ENCODE measurements around the gene HSF2.

The HSF2 gene

DNA sequence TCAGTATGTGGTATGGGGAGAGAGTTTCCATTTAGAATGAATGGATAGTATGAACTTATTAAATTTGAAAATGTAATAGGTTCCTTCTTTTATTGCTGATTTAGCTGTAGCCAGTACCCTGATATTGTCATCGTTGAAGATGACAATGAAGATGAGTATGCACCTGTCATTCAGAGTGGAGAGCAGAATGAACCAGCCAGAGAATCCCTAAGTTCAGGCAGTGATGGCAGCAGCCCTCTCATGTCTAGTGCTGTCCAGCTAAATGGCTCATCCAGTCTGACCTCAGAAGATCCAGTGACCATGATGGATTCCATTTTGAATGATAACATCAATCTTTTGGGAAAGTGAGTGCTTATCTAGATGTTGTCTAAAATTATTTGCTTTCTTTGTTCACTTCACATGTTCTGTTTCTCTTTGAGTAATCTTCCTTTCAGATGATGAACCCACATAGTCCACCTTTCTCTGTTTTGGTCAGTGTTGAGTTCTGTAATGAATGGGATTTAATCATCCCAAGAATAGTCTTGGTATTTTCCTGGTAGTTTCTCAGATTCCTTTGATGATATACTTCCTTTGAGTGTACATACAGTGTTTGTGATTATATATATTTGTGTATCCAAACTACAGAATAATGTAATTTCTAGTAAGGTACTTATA lies 23.3 kb downstream of the HSF2 start:
- no peak overlapping the region for H3K4me3 ChIP-seq (ENCODE audit: low read depth, low read length)
- TF ChIP-seq, protein P1, sequence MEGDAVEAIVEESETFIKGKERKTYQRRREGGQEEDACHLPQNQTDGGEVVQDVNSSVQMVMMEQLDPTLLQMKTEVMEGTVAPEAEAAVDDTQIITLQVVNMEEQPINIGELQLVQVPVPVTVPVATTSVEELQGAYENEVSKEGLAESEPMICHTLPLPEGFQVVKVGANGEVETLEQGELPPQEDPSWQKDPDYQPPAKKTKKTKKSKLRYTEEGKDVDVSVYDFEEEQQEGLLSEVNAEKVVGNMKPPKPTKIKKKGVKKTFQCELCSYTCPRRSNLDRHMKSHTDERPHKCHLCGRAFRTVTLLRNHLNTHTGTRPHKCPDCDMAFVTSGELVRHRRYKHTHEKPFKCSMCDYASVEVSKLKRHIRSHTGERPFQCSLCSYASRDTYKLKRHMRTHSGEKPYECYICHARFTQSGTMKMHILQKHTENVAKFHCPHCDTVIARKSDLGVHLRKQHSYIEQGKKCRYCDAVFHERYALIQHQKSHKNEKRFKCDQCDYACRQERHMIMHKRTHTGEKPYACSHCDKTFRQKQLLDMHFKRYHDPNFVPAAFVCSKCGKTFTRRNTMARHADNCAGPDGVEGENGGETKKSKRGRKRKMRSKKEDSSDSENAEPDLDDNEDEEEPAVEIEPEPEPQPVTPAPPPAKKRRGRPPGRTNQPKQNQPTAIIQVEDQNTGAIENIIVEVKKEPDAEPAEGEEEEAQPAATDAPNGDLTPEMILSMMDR (IDR thresholded peaks at IDR 0.05; ENCODE audit: insufficient read depth, low read depth, low read length, missing control alignments): no peak
- DNase-seq (ENCODE audit: low read depth): peak; percentile 55

DNA sequence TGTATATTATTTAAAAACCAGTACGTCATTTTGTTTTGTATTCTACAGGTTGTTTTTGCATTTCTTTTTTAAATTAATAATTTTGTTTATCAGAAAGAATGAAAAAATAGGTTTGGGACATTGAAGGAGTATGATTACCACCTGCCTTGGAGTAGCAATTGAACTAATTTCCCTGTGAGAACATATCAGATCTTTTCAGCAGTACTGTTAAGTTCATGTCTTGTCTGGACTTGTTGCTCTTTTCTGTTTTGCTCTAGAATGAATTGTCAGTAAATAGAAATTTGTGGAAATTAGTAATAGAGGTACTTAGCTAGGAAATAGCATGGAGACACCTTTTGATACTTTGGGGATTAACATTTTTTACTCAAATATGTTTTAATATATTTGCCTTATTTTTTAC lies 24.3 kb downstream of the HSF2 start:
- no peak overlapping the region for H3K4me3 ChIP-seq (ENCODE audit: low read depth, low read length)

GRCh38 chr6:122426597-122426996 lies 27.1 kb downstream of the HSF2 start:
- no peak for DNase-seq (ENCODE audit: low read depth)
- no peak overlapping the region for H3K4me3 ChIP-seq (ENCODE audit: low read depth, low read length)
- TF ChIP-seq, protein P1 (IDR thresholded peaks at IDR 0.05; ENCODE audit: insufficient read depth, low read depth, low read length, missing control alignments): no peak

More for the DNA sequence above, 24.3 kb downstream of the HSF2 start:
- TF ChIP-seq, protein P1 (IDR thresholded peaks at IDR 0.05; ENCODE audit: insufficient read depth, low read depth, low read length, missing control alignments): no peak
- no peak for DNase-seq (ENCODE audit: low read depth)

- no peak for DNase-seq (ENCODE audit: low read depth)
- TF ChIP-seq, protein P1 (IDR thresholded peaks at IDR 0.05; ENCODE audit: insufficient read depth, low read depth, low read length, missing control alignments): no peak
- H3K4me3 ChIP-seq (ENCODE audit: low read depth, low read length): no peak overlapping the region
Measured at GRCh38 chr6:122428781-122429180, 29.3 kb downstream of the HSF2 start.

- TF ChIP-seq, protein P1 (IDR thresholded peaks at IDR 0.05; ENCODE audit: insufficient read depth, low read depth, low read length, missing control alignments): no peak
- no peak overlapping the region for H3K4me3 ChIP-seq (ENCODE audit: low read depth, low read length)
- no peak for DNase-seq (ENCODE audit: low read depth)
Measured at GRCh38 chr6:122429323-122429722, 29.9 kb downstream of the HSF2 start.

GRCh38 chr6:122431780-122432179 lies 32.3 kb downstream of the HSF2 start:
- TF ChIP-seq, protein P1 (IDR thresholded peaks at IDR 0.05; ENCODE audit: insufficient read depth, low read depth, low read length, missing control alignments): no peak
- no peak for DNase-seq (ENCODE audit: low read depth)
- H3K4me3 ChIP-seq (ENCODE audit: low read depth, low read length): no peak overlapping the region

DNA sequence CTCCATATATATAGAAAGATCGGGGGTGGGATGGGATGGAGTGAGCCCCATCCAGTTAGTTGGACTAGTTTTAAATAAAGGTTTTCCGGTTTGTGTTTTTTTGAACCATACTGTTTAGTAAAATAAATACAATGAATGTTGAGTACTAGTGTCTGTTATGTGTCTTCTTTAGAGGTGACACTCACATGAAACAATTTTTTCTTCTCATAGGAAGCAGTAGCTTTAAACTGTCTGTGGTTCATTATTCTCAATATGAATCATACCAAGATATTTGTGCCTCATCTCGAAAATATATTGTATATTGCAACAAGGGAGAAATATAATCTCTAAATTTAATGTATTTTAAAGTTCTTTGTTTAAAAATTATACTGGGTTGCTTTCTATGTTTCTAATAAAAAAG lies 33.4 kb downstream of the HSF2 start:
- TF ChIP-seq, protein P1 (IDR thresholded peaks at IDR 0.05; ENCODE audit: insufficient read depth, low read depth, low read length, missing control alignments): no peak
- no peak overlapping the region for H3K4me3 ChIP-seq (ENCODE audit: low read depth, low read length)
- DNase-seq (ENCODE audit: low read depth): no peak

Measured in GM12865 (cell line).